DMS53 treated with DMSO at 0.1 percent for 48 hours (cell line): ENCODE results near the gene PAK2.
"Not testable (repeated sequence)": the region's sequence is repeated elsewhere in the genome, so short reads cannot be mapped to it uniquely, and the experiment has no call there.

ENCODE experiments used
- DNase-seq: peaks from one replicate; lab custom pipeline; 2025; ENCODE audit not compliant: unreplicated experiment; lab: John Stamatoyannopoulos, UW

PAK2 gene

DNA sequence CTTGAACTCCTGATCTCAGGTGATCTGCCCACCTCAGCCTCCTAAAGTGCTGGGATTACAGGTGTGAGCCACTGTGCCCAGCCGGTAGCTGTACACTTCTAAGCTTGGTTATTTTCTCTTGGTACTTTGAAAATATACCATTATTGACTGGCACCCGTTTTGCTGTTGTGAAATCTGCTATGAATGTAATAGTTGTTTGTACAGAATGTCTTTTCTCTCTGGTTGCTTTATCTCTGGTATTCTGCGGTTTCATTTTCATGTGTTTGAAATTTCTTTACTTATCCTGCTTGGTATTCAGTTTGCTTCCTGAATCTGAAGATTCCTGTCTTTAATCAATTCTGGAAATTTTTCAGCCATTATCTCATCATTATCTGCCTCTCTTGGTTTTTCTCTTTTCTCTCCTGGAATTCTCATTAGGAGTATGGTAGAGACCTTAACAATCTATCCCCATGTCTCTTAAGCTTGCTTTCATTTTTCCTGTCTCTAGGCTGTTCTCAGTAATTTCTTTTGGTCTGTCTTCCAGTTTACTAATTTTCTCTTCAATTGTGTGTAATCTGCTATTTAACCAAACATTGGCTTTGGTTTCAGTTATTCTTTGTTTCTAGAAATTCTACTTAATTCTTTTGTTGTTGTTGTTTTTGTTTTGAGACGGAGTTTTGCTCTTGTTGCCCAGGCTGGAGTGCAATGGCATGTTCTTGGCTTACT, 2.8 kb upstream of the PAK2 start:
- no peak for DNase-seq

DNA sequence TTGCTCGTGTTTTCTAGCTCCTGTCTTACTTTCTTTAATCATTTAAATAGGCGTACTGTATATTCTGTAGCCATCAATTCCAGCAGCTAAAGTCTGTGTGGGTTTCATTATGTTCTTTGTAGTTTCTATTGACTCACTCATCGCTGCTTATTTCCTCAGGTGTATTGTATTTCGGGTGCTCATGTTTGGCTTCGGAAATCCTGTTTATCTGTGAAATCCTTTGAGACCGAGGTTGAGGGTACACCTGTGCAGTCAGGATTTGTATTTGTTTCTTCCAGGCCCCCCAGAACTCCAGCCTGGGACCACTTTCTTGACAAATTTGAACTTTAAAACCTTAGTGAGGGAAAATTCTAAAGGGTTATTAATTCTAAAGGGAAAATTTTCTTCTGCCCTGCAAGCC, 2.0 kb upstream of the PAK2 start:
- DNase-seq, result no peak

DNA sequence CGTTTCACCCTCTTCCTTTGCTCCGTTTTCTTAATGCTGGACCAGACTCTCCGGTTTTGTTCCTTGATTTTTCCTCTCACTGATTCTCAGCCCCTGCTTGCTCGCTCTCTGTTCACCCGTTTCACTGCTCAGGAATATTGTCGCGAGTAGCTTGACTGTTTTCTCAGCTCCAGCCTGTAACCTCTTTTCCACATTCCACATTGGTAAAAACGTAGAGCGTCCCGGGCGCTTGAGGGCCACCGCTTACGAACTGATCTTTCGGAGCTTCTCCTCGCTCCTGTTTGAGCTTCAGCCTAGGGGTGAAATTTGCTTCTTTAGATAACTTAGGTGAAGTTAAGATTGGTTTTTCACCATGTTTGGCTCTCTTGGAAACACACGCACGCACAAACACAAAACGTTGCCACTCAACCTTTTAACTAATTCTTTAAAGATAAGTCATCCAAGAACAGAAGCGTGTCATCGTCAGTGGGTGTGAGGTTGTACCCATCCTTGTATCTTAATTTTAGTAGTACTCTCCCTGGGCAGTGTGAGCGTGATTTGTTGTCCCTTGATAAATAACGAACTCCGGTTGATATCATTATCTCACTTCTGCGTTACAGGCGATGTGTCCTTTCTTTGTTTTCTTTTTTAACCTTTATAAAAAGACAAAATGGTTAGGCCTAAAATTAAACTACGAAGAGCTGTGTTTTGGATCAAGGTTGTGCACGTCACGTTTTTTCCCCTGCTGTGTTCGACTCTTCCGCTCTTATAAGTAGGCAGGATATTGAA, 1.0 kb downstream of the PAK2 start:
- DNase-seq, result peak; percentile 10

DNA sequence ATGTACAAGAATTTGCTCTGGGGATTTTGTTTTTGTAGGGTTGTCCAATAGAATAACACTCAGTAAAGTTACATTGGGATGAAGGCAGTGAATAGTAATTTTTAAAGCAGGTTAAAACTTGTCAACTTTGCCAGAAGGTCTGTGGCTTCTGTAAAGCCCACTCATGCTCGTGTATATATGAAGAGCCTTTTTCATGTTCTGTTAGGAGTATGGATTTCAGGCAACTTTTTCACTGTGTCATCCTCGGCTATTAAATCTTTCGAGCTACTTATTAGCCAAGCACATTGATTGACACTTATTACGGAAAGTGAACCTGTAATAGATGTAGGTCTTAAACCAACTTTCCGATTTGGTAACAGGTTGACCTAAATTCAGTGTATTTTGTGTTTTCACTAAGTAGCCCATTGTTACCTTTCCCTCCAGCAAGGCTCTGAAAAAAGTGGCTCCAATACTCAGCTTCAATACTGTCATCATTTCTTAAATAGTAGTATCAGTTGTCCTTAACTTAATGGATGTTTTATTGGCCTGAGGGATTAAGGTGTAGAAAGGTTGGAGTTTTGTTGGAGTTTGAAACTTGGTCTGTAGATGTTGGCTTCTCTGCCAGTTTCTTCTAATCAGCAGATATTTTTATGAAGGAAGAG, 1.7 kb downstream of the PAK2 start:
- no peak for DNase-seq

DNA sequence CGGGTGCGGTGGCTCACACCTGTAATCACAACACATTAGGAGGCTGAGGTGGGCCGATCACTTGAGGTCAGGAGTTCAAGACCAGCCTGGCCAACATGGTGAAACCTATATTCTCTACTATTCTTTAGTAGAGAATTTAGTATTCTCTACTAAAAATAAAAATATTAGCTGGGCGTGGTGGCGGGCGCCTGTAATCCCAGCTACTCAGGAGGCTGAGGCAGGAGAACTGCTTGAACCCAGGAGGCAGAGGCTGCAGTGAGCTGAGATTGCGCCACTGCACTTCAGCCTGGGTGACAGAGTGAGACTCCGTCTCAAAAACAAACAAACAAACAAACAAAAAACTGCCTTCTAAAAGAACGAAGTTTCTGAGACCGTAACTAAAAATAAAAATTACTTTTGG, 3.9 kb downstream of the PAK2 start:
- DNase-seq, result not testable (repeated sequence)

DNA sequence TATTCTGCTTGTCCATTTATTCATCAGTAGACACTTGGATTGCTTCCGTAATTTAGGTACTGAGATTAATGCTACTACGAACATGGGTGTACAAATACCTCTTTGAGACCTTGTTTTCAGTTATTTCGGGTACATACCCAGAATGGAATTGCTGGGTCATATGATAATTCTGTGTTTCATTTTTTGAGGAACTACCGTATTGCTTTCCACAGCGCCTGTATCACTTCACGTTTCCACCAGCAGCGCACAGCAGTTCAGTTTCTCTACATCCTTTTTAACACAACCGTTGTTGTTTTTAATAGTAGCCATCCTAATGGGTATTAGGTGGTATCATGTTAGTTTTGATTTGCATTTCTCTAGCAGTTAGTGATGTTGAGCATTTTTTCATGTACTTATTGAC, 9.5 kb downstream of the PAK2 start:
- no peak for DNase-seq

DNA sequence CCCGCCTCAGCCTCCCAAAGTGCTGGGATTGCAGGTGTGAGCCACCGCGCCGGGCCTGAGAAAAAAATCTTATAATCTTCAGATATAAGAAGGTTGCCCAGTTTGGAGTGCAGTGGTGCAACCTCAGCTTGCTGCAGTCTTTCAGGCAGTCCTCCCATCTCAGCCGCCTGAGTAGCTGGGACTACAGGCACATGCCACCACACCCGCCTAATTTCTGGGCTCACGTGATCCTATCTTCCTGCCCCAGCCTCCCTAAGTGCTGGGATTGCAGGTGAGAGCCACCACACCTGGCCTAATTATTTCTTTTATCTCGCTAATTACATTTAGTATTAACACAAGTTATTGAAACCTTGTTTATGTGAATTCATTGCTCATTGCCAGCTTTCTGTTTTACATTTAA, 13.5 kb downstream of the PAK2 start:
- no peak for DNase-seq

DNA sequence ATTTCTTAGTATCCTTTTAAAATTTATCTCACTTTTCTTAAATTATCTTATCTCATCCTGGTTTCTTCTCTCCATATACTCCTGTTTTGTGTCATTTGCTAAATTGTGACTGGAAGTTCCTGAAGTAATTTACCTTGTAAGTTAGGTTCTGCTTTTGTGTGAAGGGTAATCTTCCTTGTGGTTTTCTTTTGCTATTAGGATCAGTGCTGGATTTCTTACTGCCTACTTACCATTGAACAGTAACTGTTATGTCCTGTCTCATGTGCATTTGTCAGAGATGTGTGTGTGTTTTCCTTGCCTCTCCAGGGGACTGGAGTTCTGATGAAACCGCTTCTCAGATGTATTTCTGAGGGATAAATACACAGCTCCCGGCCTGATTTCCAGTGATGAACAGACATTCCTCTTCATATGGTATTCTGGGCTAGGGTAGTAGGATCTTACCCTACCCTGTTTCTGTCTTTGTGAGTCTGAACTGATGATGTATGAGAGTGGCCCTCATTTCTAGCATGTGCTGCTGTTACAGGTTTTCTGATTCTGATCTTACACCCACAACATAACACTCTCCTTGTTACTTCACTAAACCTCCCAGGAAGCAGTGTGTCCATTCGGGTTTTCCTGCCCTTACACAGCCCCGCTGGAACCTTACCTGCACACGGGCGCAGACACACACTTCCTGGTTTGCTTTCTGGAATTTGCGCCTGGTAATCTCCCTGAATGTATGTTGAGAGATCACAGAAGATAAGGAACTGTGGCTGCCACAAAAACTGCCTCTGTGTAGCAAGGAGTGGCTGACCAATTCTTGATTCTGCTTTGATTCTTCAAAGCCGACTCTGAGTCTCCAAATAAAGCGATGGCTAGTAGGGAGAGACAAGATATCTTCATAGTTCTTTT, 14.7 kb downstream of the PAK2 start:
- no peak for DNase-seq

DNA sequence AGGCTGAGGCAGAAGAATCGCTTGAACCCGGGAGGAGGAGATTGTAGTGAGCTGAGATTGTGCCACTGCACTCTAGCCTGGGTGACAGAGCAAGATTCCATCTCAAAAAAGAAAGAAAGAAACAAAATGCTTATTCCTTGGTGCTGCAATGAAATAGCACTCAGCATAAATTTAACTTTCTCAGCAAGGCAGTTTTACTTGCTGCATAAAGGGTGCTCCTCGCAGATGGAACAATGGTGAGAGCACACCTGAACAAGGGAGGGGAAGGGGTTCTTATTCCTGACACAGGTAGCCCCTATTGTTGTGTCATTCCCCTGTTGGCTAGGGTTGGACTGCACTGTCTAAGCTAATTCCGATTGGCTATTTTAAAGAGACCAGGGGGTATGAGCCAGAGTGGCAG, 17.1 kb downstream of the PAK2 start:
- no peak for DNase-seq

DNA sequence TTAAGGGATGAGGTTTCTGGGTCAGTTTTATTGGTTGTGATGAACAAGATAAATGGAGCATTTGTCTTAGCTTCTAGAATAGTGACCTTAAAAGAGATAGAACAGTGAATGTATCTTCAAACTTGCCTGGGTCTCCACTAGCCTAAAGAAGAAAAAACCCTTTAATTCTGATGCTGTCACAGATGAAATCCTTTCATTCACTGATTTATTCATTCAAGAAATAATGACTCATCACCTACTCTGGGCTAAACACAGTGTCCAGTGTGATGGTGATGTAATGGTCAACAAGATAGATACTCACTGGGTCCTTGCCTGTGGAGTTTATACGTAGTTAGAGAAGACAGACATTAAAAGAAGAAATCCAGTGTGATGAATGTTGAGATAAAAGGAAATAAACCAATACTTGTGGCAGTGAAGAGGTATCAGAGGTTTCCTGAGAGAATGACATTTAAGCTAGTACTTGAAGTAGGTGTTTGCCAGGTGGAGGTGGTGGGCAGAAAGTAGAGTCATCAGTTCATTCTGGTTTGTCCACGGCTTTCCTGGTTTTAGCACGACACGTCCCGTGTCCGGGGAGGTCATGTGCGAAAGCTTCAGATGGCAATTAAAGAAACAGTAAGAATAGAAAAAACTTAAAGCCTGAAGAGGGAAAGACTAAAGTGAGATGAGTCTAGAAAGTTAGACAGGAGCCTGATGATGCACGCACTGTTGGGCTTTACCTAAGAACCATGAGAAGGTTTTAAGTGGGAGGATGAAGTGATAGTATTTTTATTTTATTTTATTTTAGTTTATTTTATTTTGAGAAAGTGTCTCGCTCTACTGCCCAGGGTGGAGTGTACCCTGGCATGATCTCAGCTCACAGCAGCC, 18.5 kb downstream of the PAK2 start:
- DNase-seq, result no peak

DNA sequence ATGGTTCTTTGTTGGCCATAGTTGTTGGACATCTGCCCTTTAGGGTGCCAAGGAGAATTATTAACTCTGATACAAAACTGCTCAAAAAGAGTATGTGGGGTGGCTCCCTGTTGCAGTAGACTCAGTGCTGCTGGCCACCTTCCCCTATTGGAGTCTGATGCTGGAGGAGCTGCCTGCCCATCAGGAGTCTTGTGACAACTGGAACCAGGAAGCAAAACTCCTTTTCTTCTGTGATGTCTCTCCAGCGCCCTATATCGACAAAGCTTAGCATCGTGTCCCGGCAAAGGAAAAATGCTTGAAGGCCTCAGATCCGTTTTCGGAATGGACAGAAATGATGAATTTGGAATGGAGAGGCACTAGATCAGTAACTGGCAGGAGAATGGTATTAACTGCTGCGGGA, 23.5 kb downstream of the PAK2 start:
- DNase-seq, result no peak

DNA sequence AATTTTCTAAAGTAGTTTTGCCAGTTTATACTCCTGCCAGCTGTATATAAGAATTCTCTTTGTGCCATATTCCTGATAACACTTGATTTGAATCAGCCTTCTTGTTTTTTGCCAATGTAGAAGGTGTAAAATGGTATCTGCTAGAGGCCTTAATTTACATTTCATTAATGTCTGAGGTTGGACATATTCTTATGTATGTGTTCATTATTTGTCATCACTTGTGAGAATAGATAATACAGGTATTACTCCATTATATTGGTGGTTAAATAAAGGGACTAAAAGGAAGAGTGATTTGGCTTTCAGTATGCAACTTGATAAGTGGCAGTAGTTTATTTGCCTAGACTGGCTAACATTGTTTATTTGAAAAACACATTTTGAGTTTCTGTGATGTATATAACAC, 25.8 kb downstream of the PAK2 start:
- DNase-seq, result no peak

DNA sequence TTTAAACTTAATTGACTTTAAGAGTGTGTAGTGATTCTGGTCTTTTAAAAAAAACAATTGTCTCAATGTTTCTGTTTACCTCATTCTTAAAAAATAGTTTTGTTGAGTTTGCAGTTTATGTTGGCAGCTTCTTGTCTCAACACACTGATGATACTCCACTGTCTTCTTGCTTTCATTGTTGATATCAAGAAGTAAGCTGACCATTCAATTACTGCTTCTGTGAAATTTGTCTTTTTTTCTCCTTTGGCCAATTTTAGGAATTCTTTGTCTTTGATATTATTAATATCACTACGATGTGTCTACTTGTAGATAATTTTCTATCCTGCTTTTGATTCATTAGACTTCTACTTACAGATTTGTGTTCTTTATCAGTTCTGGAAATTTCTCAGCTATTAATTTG, 31.4 kb downstream of the PAK2 start:
- DNase-seq, result no peak

DNA sequence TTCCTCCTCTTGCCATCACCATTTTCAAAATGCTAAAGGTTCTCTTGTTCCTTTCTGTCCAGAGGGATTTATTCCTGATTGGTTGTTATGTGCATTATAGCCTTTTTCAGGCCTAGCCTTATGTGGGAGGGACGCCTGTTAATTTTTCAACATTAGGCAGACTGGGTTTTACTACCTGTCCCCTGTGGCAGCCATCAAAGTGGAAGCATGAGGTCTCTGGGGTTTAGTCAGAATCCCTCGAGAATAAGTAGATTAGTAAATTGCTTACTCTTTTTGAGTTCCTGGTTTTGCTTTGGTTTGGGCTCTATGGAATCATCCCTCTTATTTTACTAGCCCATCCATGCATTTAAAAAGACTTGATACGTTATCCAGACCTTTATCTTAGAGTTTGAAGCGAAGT, 32.4 kb downstream of the PAK2 start:
- DNase-seq, result no peak

DNA sequence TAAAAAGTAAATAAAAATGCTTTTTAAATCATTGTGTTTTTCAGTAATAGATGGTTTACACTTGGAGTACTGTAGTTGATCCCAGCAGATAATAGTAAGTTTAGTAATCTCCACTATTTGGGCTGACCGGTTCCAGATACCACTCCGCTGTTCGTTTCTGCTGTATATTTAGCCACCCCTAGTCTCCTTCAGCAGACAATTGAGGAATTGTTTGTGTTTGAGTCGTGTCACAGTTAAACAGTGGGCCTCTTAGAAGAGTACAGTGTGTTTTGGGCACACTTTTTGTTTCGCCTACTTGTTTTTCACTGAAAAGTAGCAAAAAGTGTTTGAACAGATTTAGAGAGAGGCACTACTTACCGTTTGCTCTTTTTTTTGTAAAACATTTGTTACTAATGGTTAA, 33.2 kb downstream of the PAK2 start:
- no peak for DNase-seq

DNA sequence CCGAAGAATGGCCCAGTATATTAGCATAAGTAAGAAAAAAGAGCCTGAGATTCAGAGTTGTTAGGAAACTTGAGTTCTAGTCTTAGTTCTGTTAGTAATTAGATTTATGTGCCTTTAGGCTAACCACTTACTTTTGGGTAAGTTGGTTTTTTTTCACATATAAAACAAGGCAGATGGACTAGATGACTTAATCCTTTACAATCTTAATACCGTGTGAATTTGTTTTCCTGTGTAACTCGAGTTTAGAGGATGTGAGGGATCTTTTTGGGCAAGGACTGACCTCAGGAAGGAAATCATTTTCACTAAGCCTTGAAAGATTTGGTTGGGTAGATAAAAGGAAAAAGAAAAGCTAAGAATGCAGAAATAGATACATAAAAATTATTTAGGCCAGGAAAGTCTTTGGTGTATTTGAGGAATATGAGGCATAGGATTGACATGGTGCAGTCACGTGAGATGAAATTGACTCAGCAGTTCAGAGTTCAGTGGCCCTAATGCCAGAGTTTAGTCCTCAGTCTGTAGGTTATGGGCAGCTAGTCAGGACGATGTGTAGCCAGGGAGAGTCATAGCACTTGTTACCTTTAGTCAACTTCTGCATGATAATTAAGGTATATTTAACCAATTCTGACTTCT, 34.6 kb downstream of the PAK2 start:
- DNase-seq, result no peak

DNA sequence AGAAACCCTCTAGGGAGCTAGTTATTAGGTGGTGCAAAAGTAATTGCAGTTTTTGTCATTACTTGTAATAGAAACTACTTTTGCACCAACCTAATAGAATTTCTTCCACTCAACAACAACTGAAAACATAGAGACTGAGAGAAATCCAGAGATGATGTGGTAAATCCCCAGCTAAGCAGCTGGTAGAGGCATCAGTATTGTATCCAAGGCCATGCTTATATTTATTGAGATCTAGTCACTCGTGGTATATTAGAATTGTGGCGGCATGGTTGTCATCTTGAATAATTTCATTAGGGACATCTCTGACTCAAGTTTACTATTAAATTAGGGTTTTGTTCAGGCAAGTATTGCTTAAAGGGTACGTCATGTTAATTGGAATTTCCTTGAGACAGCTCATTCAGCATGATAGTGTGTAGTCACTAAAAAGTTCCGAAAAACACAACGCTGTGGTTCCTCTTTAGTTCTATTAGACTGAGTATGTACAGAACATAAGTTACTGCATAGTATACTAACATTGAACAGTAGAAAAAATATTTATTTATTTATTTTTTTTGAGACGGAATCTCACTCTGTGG, 35.3 kb downstream of the PAK2 start:
- no peak for DNase-seq

DNA sequence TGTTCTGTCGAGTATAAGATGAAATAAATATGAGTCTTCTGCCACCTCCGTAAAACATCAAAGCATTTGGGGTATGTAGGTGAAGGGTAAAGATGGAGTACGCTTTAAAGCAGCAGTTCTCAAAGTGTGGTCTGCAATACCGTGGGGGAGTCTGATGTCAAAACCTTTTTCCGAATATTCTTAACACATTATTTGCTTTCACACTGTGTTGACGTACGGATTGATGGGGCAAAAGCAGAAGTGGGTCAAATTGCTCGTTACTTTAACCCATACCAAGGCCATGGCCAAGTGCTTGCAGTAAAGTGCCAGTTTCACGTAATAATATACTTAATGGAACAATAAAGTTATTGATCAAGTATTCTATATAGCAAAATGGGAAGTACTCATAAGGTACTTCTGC, 36.3 kb downstream of the PAK2 start:
- DNase-seq, result no peak

DNA sequence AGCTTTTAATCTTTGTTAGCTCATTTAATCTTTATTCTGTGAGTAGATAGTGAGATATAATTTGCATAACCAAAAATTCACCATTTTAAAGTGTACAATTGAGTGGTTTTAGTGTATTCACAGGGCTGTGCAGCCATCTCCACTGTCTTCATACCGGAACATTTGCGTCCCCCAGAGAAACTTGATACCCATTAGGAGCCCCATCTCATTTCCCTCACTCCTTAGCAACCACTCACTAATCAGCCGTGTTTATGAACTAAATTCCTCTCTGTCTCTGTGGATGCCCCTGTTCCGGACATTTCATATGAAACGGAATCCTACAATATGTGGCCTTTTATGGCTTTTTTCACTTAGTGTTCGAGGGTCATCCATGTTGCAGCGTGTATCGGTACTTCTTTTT, 38.2 kb downstream of the PAK2 start:
- DNase-seq, result no peak

DNA sequence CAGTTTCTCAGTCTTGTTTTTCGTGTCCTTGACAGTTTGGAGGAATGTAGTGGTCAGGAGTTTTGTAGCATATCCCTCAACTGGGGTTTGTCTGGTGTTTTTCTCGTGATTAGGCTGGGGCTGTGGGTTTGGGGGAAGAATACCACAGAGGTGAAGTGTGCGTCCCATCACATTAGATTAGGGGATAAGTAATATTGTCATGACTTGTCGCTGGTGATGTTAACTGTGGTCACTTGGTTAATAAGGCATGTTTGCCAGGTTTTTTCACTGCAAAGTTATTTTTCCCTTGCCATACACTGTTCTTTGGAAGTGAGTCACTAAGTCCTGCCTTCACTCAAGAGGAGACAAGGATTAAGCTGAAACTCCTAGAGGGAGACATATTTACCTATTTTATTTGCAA, 39.1 kb downstream of the PAK2 start:
- DNase-seq, result no peak
